OCI-LY3 (cell line): Measurements from ENCODE around the gene SPATS2L.

ENCODE experiments used
- H2AFZ ChIP-seq: fragments of 200-600, 300-600 bp; shearing (Covaris generic); 2 replicates; pipeline ENCODE4 v1.6.0; 2014; ENCODE audit warnings: antibody characterized with exemption, low read depth, low read length
- H3K27ac ChIP-seq: fragments of 200-600, 300-600 bp; sonication (generic); 2 replicates; pipeline ENCODE4 v1.5.1; 2014; ENCODE audit warnings: mild to moderate bottlenecking, low read length, moderate library complexity, mixed read lengths
- H3K27me3 ChIP-seq: fragments of 200-600, 300-600 bp; sonication (generic); 2 replicates; pipeline ENCODE4 v1.6.1; 2014; ENCODE audit warnings: low read depth, low read length, mixed read lengths
- H3K36me3 ChIP-seq: fragments of 200-600, 300-600 bp; sonication (generic); replicated peaks from 2 replicates; pipeline ENCODE3; 2014; ENCODE audit warnings: low read depth, low read length, mixed read lengths
- H3K4me1 ChIP-seq: fragments of 300-600, 200-600 bp; sonication (generic); 2 replicates; pipeline ENCODE4 v1.6.1; 2014; ENCODE audit warnings: low read length, mixed read lengths
- H3K4me2 ChIP-seq: fragments of 200-600, 300-600 bp; sonication (generic); 2 replicates; pipeline ENCODE4 v1.6.1; 2014; ENCODE audit warnings: low read length, mixed read lengths
- H3K4me3 ChIP-seq: fragments of 300-600, 200-600 bp; sonication (generic); 2 replicates; pipeline ENCODE4 v1.5.1; 2014; ENCODE audit warnings: antibody characterized with exemption, mild to moderate bottlenecking, low read length, moderate library complexity
- H3K79me2 ChIP-seq: fragments of 300-600, 200-600 bp; shearing (Covaris generic); 2 replicates; pipeline ENCODE4 v1.6.1; 2014; ENCODE audit warnings: mild to moderate bottlenecking, low read length, mixed read lengths
- H3K9ac ChIP-seq: fragments of 300-600, 200-600 bp; shearing (Covaris generic); 2 replicates; pipeline ENCODE4 v1.6.0; 2014; ENCODE audit warnings: mild to moderate bottlenecking, low read length, moderate library complexity
- H3K9me3 ChIP-seq: fragments of 200-600, 300-600 bp; shearing (Covaris generic); 2 replicates; pipeline ENCODE4 v1.6.1; 2014; ENCODE audit warnings: low read length, mixed read lengths; ENCODE audit not compliant: insufficient read depth
- H4K20me1 ChIP-seq: fragments of 200-600, 300-600 bp; sonication (generic); 2 replicates; pipeline ENCODE4 v1.6.1; 2016; ENCODE audit warnings: low read length, mixed read lengths; ENCODE audit not compliant: insufficient read depth
- EZH2phosphoT487 ChIP-seq: fragments of 200-600 bp; shearing (Covaris generic); IDR thresholded peaks from 2 replicates; pipeline ENCODE4 v1.6.1; 2018; ENCODE audit warnings: antibody characterized with exemption, mixed run types, low read depth
- TF ChIP-seq, protein P1 (sequence below): fragments of 200-600, 300-600 bp; sonication (generic); IDR thresholded peaks from 2 replicates; pipeline ENCODE4 v1.5.1; 2014; ENCODE audit warnings: antibody characterized with exemption, low read length, low read depth

Gene SPATS2L

DNA sequence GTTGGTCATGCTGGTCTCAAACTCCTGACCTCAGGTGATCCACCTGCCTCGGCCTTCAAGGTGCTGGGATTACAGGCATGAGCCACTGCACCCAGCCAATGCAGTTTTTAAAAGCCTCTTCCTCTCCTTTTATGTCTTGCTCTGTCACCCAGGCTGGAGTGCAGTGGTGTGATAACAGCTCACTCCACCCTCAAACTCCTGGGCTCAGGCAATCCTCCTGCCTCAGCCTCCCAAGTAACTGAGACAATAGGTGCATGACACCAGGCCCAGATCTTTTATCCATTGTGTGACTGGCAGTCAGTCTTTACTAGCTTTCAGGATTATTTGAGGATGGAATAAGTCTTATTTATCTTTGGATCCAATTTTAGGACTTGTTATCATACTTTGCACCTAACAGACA, 190.2 kb downstream of the SPATS2L start:
- TF ChIP-seq, protein P1, sequence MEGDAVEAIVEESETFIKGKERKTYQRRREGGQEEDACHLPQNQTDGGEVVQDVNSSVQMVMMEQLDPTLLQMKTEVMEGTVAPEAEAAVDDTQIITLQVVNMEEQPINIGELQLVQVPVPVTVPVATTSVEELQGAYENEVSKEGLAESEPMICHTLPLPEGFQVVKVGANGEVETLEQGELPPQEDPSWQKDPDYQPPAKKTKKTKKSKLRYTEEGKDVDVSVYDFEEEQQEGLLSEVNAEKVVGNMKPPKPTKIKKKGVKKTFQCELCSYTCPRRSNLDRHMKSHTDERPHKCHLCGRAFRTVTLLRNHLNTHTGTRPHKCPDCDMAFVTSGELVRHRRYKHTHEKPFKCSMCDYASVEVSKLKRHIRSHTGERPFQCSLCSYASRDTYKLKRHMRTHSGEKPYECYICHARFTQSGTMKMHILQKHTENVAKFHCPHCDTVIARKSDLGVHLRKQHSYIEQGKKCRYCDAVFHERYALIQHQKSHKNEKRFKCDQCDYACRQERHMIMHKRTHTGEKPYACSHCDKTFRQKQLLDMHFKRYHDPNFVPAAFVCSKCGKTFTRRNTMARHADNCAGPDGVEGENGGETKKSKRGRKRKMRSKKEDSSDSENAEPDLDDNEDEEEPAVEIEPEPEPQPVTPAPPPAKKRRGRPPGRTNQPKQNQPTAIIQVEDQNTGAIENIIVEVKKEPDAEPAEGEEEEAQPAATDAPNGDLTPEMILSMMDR: no peak
- no peak for TF ChIP-seq EZH2phosphoT487
- H3K79me2 ChIP-seq: no peaks in the 10 kb centered on the region
- H4K20me1 ChIP-seq: no peaks in the 10 kb centered on the region
- no peak overlapping the region for H3K4me3 ChIP-seq
- H3K9ac ChIP-seq: no peak overlapping the region
- no peaks in the 10 kb centered on the region for H3K9me3 ChIP-seq
- no peaks in the 10 kb centered on the region for H3K27me3 ChIP-seq
- no peaks in the 10 kb centered on the region for H3K4me1 ChIP-seq
- H3K27ac ChIP-seq: no peak overlapping the region
- H3K36me3 ChIP-seq: peaks cover 26% of the 10 kb centered on the region
- no peak overlapping the region for H2AFZ ChIP-seq
- H3K4me2 ChIP-seq: no peak overlapping the region

DNA sequence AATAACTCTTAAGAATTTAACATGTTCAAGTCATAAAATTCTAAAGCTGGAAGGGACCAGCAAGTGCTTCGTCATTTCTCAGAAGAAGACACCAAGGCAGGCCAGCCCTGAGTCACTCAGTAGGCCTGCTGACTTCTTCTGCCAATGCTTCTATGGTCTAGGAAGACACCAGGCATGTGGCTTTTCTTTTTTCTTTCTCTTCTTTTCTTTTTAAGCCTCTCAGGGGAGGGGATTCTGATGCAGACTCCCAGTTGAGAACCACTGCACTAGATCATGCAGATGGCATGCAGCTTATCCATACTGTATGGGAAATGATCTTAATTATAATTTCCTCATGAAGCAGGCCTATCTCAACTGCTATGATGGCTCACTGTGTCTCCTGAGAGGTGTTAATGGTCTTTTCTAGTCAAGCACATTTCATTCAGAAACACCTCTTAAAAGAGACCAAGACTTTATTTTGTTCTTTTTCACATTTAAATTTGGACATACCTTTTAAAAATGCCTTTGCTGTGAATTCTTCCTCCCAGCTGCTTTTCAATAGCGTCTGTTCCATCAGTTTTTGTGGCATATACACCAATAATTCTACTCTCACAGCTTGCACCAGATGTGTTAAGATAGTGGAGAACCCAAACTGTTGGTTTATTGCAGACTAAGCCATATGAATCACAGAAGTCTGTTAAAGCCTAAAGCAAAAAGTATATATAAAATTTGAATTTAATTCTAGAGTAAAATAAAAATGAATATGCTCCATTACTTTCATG, 192.1 kb downstream of the SPATS2L start:
- no peaks in the 10 kb centered on the region for H3K4me1 ChIP-seq
- no peak overlapping the region for H2AFZ ChIP-seq
- H3K9ac ChIP-seq: no peak overlapping the region
- H3K4me2 ChIP-seq: no peak overlapping the region
- H3K36me3 ChIP-seq: peaks cover 24% of the 10 kb centered on the region
- no peak overlapping the region for H3K4me3 ChIP-seq
- H3K27me3 ChIP-seq: no peaks in the 10 kb centered on the region
- H3K79me2 ChIP-seq: no peaks in the 10 kb centered on the region
- no peaks in the 10 kb centered on the region for H3K9me3 ChIP-seq
- no peaks in the 10 kb centered on the region for H4K20me1 ChIP-seq
- no peak overlapping the region for H3K27ac ChIP-seq
- TF ChIP-seq, protein P1: no peak
- TF ChIP-seq EZH2phosphoT487: no peak

DNA sequence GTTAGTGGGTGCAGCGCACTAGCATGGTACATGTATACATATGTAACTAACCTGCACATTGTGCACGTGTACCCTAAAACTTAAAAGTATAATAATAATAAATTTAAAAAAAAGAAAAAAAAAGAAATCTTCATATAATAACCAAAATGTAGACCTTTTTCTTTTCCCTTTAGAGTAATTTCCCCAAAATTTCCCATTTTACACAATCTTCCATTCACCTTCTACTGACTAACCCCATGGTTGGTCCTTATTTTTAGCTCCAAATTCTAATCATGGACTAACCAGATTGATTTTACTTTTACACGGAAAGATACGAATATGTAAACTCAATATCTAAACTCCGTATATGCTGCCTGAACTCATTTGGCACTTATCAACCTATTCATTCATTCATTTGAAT, 195.7 kb downstream of the SPATS2L start:
- peaks cover 20% of the 10 kb centered on the region for H3K36me3 ChIP-seq
- H3K9ac ChIP-seq: no peak overlapping the region
- H3K79me2 ChIP-seq: no peaks in the 10 kb centered on the region
- H3K4me1 ChIP-seq: no peaks in the 10 kb centered on the region
- no peak overlapping the region for H3K4me2 ChIP-seq
- H3K4me3 ChIP-seq: no peak overlapping the region
- TF ChIP-seq, protein P1: no peak
- TF ChIP-seq EZH2phosphoT487: no peak
- no peak overlapping the region for H2AFZ ChIP-seq
- no peaks in the 10 kb centered on the region for H3K27me3 ChIP-seq
- H4K20me1 ChIP-seq: no peaks in the 10 kb centered on the region
- no peak overlapping the region for H3K27ac ChIP-seq
- H3K9me3 ChIP-seq: no peaks in the 10 kb centered on the region

DNA sequence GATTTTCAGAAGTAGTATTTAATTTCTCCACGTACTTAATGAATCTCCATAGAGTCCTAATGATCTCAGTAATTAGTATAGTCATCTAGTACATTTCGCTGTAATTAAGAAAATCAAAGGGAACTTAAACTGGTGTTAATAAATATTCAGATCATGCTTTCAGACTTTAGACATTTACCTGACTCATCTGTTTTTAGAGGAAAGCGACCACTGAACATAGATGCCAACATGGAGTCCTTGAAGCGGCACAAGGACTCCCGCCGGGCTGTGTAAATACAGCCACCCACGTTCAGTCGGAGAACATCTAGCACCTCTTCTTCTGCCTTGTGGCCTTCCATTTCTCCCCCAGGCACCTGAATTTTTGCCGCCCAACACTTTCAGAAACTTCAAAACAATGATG, 200.2 kb downstream of the SPATS2L start:
- Histone ChIP-seq H3K79me2 (peaks cover 13% of the 10 kb centered on the region), H4K20me1 (no peaks in the 10 kb centered on the region), H3K9me3 (no peaks in the 10 kb centered on the region), H3K4me2 (no peak overlapping the region), H3K27ac (no peak overlapping the region), H3K4me3 (no peak overlapping the region), H3K9ac (no peak overlapping the region), H2AFZ (no peak overlapping the region), H3K36me3 (peaks cover 15% of the 10 kb centered on the region), H3K4me1 (peaks cover 13% of the 10 kb centered on the region), H3K27me3 (peaks cover 2% of the 10 kb centered on the region; the same call in 1 of the 2 replicates)
- no peak for TF ChIP-seq EZH2phosphoT487
- TF ChIP-seq, protein P1: no peak
